HepG2 (cell line): ENCODE data around the gene IFITM10. TPM values are rescaled to one million over a fixed set of nuclear protein-coding genes. Genes with fewer than 3 reads are reported as not detected.

ENCODE experiments used
- ATF7 ChIP-seq, 2 experiments: fragments of 450-650 bp in 1 of 2; sonication (generic) in 1 of 2; formaldehyde crosslinking in 1 of 2; IDR thresholded peaks; 2 replicates each; pipeline versions ENCODE4 v1.4.0 to v1.6.1; 2016 to 2020; ENCODE audit warnings: antibody characterized with exemption in 1 of 2, mild to moderate bottlenecking in 1 of 2, missing genetic modification reagents in 1 of 2
- GATAD2A ChIP-seq: IDR thresholded peaks from 2 replicates; pipeline ENCODE4 v1.6.1; 2016
- GRHL1 ChIP-seq: sonication (generic); formaldehyde crosslinking; conservative IDR thresholded peaks from 2 replicates; pipeline ENCODE4 v1.8.0; 2022; ENCODE audit warnings: missing genetic modification reagents
- HDAC1 ChIP-seq: sonication (generic); formaldehyde crosslinking; IDR thresholded peaks from 2 replicates; pipeline ENCODE4 v1.5.1; 2020; ENCODE audit warnings: mild to moderate bottlenecking, missing genetic modification reagents
- JDP2 ChIP-seq: sonication (generic); formaldehyde crosslinking; IDR thresholded peaks from 2 replicates; pipeline ENCODE4 v1.8.1; 2022; ENCODE audit warnings: missing genetic modification reagents, borderline replicate concordance
- JUND ChIP-seq: sonication (generic); formaldehyde crosslinking; IDR thresholded peaks from 2 replicates; pipeline ENCODE4 v1.8.0; 2022; ENCODE audit warnings: mild to moderate bottlenecking, missing genetic modification reagents
- KDM3A ChIP-seq: IDR thresholded peaks from 2 replicates; pipeline ENCODE4 v1.6.1; 2018; ENCODE audit warnings: low read depth, missing compliant biosample characterization
- MXD3 ChIP-seq: IDR thresholded peaks from 2 replicates; pipeline ENCODE4 v1.6.1; 2016; ENCODE audit warnings: mild to moderate bottlenecking, missing biosample characterization, missing genetic modification reagents
- NFE2L1 ChIP-seq: sonication (generic); formaldehyde crosslinking; IDR thresholded peaks from 2 replicates; pipeline ENCODE4 v1.4.0; 2020; ENCODE audit warnings: missing genetic modification reagents, mild to moderate bottlenecking, borderline replicate concordance
- POGK ChIP-seq: sonication (generic); formaldehyde crosslinking; conservative IDR thresholded peaks from 2 replicates; pipeline ENCODE4 v1.8.0; 2022; ENCODE audit warnings: mild to moderate bottlenecking, moderate library complexity, missing genetic modification reagents
- PRPF4 ChIP-seq: fragments of 200-400 bp; formaldehyde crosslinking; IDR thresholded peaks from 2 replicates; pipeline ENCODE4 v1.6.1; 2016; ENCODE audit warnings: low read length, low read depth; ENCODE audit not compliant: poor library complexity, severe bottlenecking
- PTBP1 ChIP-seq: fragments of 200-400 bp; formaldehyde crosslinking; IDR thresholded peaks from 2 replicates; pipeline ENCODE4 v1.6.1; 2018; ENCODE audit warnings: low read length, low read depth; ENCODE audit not compliant: poor library complexity, severe bottlenecking
- RELA ChIP-seq: sonication (generic); formaldehyde crosslinking; IDR thresholded peaks from 2 replicates; pipeline ENCODE4 v1.4.0; 2020; ENCODE audit warnings: missing genetic modification reagents
- RFXANK ChIP-seq: IDR thresholded peaks from 2 replicates; pipeline ENCODE4 v1.6.1; 2016
- ZBTB34 ChIP-seq: sonication (generic); formaldehyde crosslinking; IDR thresholded peaks from 2 replicates; pipeline ENCODE4 v1.8.0; 2022; ENCODE audit warnings: mild to moderate bottlenecking, missing genetic modification reagents
- ZNF101 ChIP-seq: sonication (generic); formaldehyde crosslinking; IDR thresholded peaks from 2 replicates; pipeline ENCODE4 v1.4.0; 2020; ENCODE audit warnings: mild to moderate bottlenecking, low read depth, missing genetic modification reagents, borderline replicate concordance
- ZNF644 ChIP-seq: IDR thresholded peaks from 2 replicates; pipeline ENCODE4 v1.6.1; 2016; ENCODE audit warnings: low read depth
- ZNF710 ChIP-seq: sonication (generic); formaldehyde crosslinking; IDR thresholded peaks from 2 replicates; pipeline ENCODE4 v1.5.0; 2020; ENCODE audit warnings: mild to moderate bottlenecking, missing genetic modification reagents, borderline replicate concordance
- ZNF720 ChIP-seq: sonication (generic); formaldehyde crosslinking; IDR thresholded peaks from 2 replicates; pipeline ENCODE4 v1.4.0; 2020; ENCODE audit warnings: missing genetic modification reagents
- ZNF75D ChIP-seq: sonication (generic); formaldehyde crosslinking; IDR thresholded peaks from 2 replicates; pipeline ENCODE4 v1.8.1; 2023; ENCODE audit warnings: missing genetic modification reagents, mild to moderate bottlenecking, borderline replicate concordance
- ZNF879 ChIP-seq: sonication (generic); formaldehyde crosslinking; IDR thresholded peaks from 2 replicates; pipeline ENCODE4 v1.8.1; 2023; ENCODE audit warnings: missing genetic modification reagents
- ZSCAN21 ChIP-seq: sonication (generic); formaldehyde crosslinking; IDR thresholded peaks from 2 replicates; pipeline ENCODE4 v1.8.0; 2022; ENCODE audit warnings: mild to moderate bottlenecking, missing genetic modification reagents, moderate library complexity, borderline replicate concordance
- polyA plus RNA-seq, 8 experiments: library from polyadenylated mRNA; depleted of rRNA in 3 of 8; stranded (reverse) in 7 of 8; unstranded in 1 of 8; fragments of >200 nt; fragmentation: Illumina TruSeq in 4 of 8; extraction: Trizol in 4 of 8; gene quantifications; 2 replicates each; pipeline versions ENCODE4 v1.2.1 to v1.2.3, GENCODE V29; 2011 to 2016; ENCODE audit warnings: low read depth in 4 of 8, missing spikeins in 1 of 8, mixed read lengths in 1 of 8; ENCODE audit not compliant: insufficient read depth in 1 of 8
- total RNA-seq, 5 experiments: library from RNA; depleted of rRNA; stranded (reverse); fragments of >200 nt; fragmentation: Illumina TruSeq; extraction: Trizol; gene quantifications; 2 replicates each; pipeline ENCODE4 v1.2.3, GENCODE V29; 2016; ENCODE audit warnings: low read depth in 1 of 5

IFITM10 gene
- total and polyA plus RNA-seq, 2 of the 13 experiments (the other 11 are each of a cell fraction or from before 2014, with no cell fraction given), result 0.09 to 0.13 TPM

GRCh38 chr11:1691026-1691877, 59.1 kb downstream of the IFITM10 start (continued):
- TF ChIP-seq ZBTB34 (0 out of 2 replicates have a peak, but pooled peaks have one; percentile 56), NFE2L1 (CRISPR knock-in tag) (no peak), GATAD2A (peak; percentile 98), HDAC1 (peak; percentile 98), ZNF710 (peak; percentile 93), GRHL1 (CRISPR knock-in tag) (no peak), PRPF4 (no peak), RELA (CRISPR knock-in tag) (peak; percentile 74; the same call in 1 of the 2 replicates), KDM3A (CRISPR knock-in tag) (peak; percentile 84), RFXANK (no peak; the same call in 1 of the 2 replicates), JDP2 (CRISPR knock-in tag) (no peak; the same call in 1 of the 2 replicates), ZNF879 (CRISPR knock-in tag) (no peak; the same call in 1 of the 2 replicates), JUND (peak; percentile 82), ZNF644 (CRISPR knock-in tag) (no peak), ZNF75D (CRISPR knock-in tag) (no peak), ZNF101 (CRISPR knock-in tag) (no peak), ZSCAN21 (peak; percentile 86), ZNF720 (no peak), MXD3 (CRISPR knock-in tag) (peak; percentile 49; the same call in 1 of the 2 replicates), POGK (CRISPR knock-in tag) (peak; percentile 89), ATF7 (IDR thresholded peaks at IDR 0.05) (no peak), ATF7 (CRISPR knock-in tag; IDR thresholded peaks at IDR 0.05) (peak; percentile 23), PTBP1 (no peak)
